H1 (cell line): ENCODE data around the gene RPTOR. TPM values are rescaled to one million over a fixed set of nuclear protein-coding genes. Genes with fewer than 3 reads are reported as not detected.

Source experiments
- ASH2L ChIP-seq: fragments of 200-600, 300-600 bp; sonication (generic); IDR thresholded peaks from one replicate; pipeline ENCODE4 v1.7.1; 2017; ENCODE audit warnings: low read length
- CBX5 ChIP-seq: fragments of 300-800, 300-1000 bp; sonication (generic); IDR thresholded peaks from 2 replicates; pipeline ENCODE4 v1.7.1; 2016; ENCODE audit warnings: antibody characterized with exemption, low read length, low read depth
- CBX8 ChIP-seq: fragments of 300-800, 300-1000 bp; sonication (generic); IDR thresholded peaks from 2 replicates; pipeline ENCODE4 v1.7.1; 2016; ENCODE audit warnings: low read depth, low read length, borderline replicate concordance
- CHD7 ChIP-seq: fragments of 300-600 bp; sonication (generic); IDR thresholded peaks from 2 replicates; pipeline ENCODE4 v1.7.1; 2012; ENCODE audit warnings: low read length, moderate library complexity, mild to moderate bottlenecking, inconsistent platforms; ENCODE audit not compliant: insufficient replicate concordance
- PHF8 ChIP-seq: fragments of 200-600 bp; sonication (generic); conservative IDR thresholded peaks from 2 replicates; pipeline ENCODE4 v1.7.1; 2012; ENCODE audit warnings: low read depth, mild to moderate bottlenecking, inconsistent platforms, low read length, moderate library complexity
- POLR2A ChIP-seq, 2 experiments: IDR thresholded peaks; 1 replicate in 1 of 2; 2 replicates in 1 of 2; pipeline ENCODE4 v1.6.1; 2011; ENCODE audit warnings: low read depth in 2 of 2, low read length in 2 of 2, mild to moderate bottlenecking in 2 of 2; ENCODE audit errors: control extremely low read depth in 1 of 2
- SRF ChIP-seq: IDR thresholded peaks from 2 replicates; pipeline ENCODE4 v1.6.1; 2011; ENCODE audit warnings: mild to moderate bottlenecking, low read depth, low read length, moderate library complexity
- polyA plus RNA-seq, 7 experiments: library from polyadenylated mRNA; depleted of rRNA in 3 of 7; stranded (reverse) in 5 of 7; unstranded in 2 of 7; fragments of >200 nt in 5 of 7; fragments of 200-250 nt in 2 of 7; gene quantifications; 1 replicate in 5 of 7; 2 replicates in 1 of 7; 4 replicates in 1 of 7; pipeline versions ENCODE4 v1.2.1 to v1.2.3, GENCODE V29; 2011 to 2013; ENCODE audit warnings: missing spikeins in 2 of 7, mixed read lengths in 2 of 7
- total RNA-seq: library from RNA; stranded (reverse); fragmentation: NEBNext Ultra II Directional; extraction: Animal tissue kit (Norgen Biotek cat#: 25700); gene quantifications from 2 replicates; pipeline ENCODE4 v1.2.1, GENCODE V29; 2021

RPTOR gene
- total and polyA plus RNA-seq, 2 of the 8 experiments (the other 6 are each of a cell fraction or from before 2014, with no cell fraction given), result 6.9 to 28.7 TPM

- TF ChIP-seq CHD7, result no peak
- no peak for TF ChIP-seq ASH2L
- no peak for TF ChIP-seq CBX8
- no peak for TF ChIP-seq CBX5
- TF ChIP-seq POLR2A (IDR thresholded peaks at IDR 0.05; ENCODE audit: control extremely low read depth in 1 of 2, low read depth in 2 of 2, low read length in 2 of 2), result no peak
- no peak for TF ChIP-seq SRF
- TF ChIP-seq PHF8, result no peak
Measured at GRCh38 chr17:80942423-80943345, 398.0 kb downstream of the RPTOR start (continued).
